Prostate gland (tissue), 2 donors: ENCODE results near the gene LENG8.

Experiments used
- CTCF ChIP-seq, 4 experiments: fragments of 200-600 bp in 2 of 4; fragments of 450-650 bp in 2 of 4; sonication (generic) in 2 of 4; IDR thresholded peaks; 1 replicate in 3 of 4; 2 replicates in 1 of 4; pipeline ENCODE4 v1.5.1; 2016 to 2019; ENCODE audit warnings: antibody characterized with exemption in 4 of 4, mild to moderate bottlenecking in 2 of 4, moderate library complexity in 2 of 4
- POLR2AphosphoS5 ChIP-seq: sonication (generic); formaldehyde crosslinking; IDR thresholded peaks from one replicate; pipeline ENCODE4 v1.6.1; 2017; ENCODE audit warnings: antibody characterized with exemption

- TF ChIP-seq CTCF (IDR thresholded peaks at IDR 0.05) (no peak), POLR2AphosphoS5 (no peak)
These were observed 16.6 kb downstream of the LENG8 start for GRCh38 chr19:54465426-54466109.
